Measurements from ENCODE around the gene TMEM131. TPM values are rescaled to one million over a fixed set of nuclear protein-coding genes. Genes with fewer than 3 reads are reported as not detected.

TMEM131 gene
- total RNA-seq, 4 donors from 2014 or later = 10.3 to 39.2 (median 20.0) TPM

DNA sequence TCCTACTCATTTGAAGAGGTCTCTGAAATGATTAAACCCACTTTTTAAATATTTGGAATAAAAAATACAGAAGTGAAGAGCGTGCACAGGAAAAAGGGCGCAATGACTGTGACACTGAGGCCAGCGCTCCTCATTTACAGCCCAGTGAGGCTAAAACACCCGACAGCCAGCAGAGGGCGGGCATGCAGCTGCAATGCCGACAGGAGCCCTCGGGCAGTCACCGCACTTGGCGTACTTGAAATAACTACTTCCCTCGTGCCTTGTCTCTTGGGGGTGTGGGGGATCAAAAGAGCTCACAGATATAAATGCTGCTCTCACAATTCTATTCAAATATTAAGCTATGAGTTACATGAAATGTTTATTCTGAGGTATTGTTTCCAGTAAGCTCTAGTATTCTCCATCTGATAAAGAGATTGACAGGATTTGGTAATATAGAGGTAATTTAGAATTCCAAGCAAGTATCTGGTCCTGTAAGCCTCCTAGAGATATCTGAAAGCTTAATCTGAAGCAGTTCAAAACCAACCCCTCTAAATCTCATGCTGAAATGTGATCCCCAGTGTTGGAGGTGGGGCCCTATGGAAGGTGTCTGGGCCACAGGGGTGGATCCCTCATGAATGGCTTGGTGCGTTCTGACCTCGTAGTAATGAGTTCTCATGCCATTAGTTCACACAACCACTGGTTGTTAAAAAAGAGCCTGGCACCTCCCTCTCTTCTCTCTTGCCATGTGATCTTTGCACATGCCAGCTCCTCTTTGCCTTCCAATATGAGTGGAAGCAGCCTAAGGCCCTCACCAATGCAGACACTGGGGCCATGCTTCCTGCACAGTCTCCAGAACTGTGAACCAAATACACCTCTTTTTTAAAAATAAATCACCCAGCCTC is 188.8 kb downstream of the TMEM131 start:
- H3K36me3 ChIP-seq = peaks cover 0 to 63% of the 10 kb centered on the region in 2 donors
- DNase-seq (peak; percentile 74 to 83), ATAC-seq (peak; percentile 88 to 95)
- peak overlapping the region; percentile 65 to 77 (median 74) for H3K27ac ChIP-seq
- intact Hi-C loops (cut with DNase I; ENCODE audit: low total_unique reads) = loop anchor here (1.0 to 10.0 kb wide), 6 partner anchors 188 to 578 kb away; partner anchors contain the start of gene TMEM131
- H3K9me3 ChIP-seq = no peaks in the 10 kb centered on the region
- no peaks in the 10 kb centered on the region for H3K27me3 ChIP-seq
- TF ChIP-seq, protein P1, sequence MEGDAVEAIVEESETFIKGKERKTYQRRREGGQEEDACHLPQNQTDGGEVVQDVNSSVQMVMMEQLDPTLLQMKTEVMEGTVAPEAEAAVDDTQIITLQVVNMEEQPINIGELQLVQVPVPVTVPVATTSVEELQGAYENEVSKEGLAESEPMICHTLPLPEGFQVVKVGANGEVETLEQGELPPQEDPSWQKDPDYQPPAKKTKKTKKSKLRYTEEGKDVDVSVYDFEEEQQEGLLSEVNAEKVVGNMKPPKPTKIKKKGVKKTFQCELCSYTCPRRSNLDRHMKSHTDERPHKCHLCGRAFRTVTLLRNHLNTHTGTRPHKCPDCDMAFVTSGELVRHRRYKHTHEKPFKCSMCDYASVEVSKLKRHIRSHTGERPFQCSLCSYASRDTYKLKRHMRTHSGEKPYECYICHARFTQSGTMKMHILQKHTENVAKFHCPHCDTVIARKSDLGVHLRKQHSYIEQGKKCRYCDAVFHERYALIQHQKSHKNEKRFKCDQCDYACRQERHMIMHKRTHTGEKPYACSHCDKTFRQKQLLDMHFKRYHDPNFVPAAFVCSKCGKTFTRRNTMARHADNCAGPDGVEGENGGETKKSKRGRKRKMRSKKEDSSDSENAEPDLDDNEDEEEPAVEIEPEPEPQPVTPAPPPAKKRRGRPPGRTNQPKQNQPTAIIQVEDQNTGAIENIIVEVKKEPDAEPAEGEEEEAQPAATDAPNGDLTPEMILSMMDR (IDR thresholded peaks at IDR 0.05 in 4 of 5, conservative IDR thresholded peaks at IDR 0.05 in 1 of 5) = peak; percentile 90 to 96 (median 95)
- no peak for TF ChIP-seq POLR2A (IDR thresholded peaks at IDR 0.05)
- no peak overlapping the region for H3K4me3 ChIP-seq
- in situ Hi-C loops (cut with MboI; ENCODE audit: low sequenced_read_pairs in 4 of 4) = loop anchor here (10.0 to 25.0 kb wide), 3 partner anchors 380 to 578 kb away; no protein-coding TSS in a partner anchor
- H3K4me1 ChIP-seq = peaks cover 8 to 15% of the 10 kb centered on the region in 2 donors

GRCh38 chr2:97805776-97806175 is 190.0 kb downstream of the TMEM131 start:
- no peak overlapping the region for H3K4me3 ChIP-seq
- peaks cover 0 to 63% of the 10 kb centered on the region in 2 donors for H3K36me3 ChIP-seq
- ATAC-seq (no peak), DNase-seq (no peak)
- H3K9me3 ChIP-seq = no peaks in the 10 kb centered on the region
- peaks cover 8 to 15% of the 10 kb centered on the region in 2 donors for H3K4me1 ChIP-seq
- no peak overlapping the region for H3K27ac ChIP-seq
- intact Hi-C loops (cut with DNase I; ENCODE audit: low total_unique reads) = loop anchor here (2.0 to 10.0 kb wide), 3 partner anchors 189 to 232 kb away; partner anchors contain the start of gene TMEM131
- H3K27me3 ChIP-seq = no peaks in the 10 kb centered on the region
- no peak for TF ChIP-seq POLR2A (IDR thresholded peaks at IDR 0.05)
- TF ChIP-seq, protein P1 (IDR thresholded peaks at IDR 0.05 in 4 of 5, conservative IDR thresholded peaks at IDR 0.05 in 1 of 5) = no peak
- in situ Hi-C loops (cut with MboI; ENCODE audit: low sequenced_read_pairs in 4 of 4) = loop anchor here (10.0 to 25.0 kb wide), 3 partner anchors 382 to 579 kb away; no protein-coding TSS in a partner anchor

DNA sequence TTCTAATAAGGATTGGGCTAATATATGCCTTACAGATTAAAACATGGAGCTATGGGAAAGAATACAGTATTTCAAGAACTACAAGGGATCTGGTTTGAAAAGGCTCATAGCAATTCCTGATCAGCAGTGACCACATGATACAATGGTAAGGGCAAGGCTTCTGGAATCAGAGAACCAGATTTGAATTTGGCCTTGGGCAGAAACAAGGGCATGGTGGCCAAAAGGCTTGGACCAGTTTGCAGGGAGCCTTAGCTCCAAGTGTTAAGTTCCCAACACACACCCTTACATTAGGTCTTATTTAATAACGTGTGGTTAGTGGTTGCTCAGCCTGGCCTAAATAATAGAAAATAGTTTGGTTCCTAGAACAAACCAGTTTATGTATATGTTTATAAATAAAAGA is 194.7 kb downstream of the TMEM131 start:
- Histone ChIP-seq H3K4me3 (no peak overlapping the region), H3K27ac (no peak overlapping the region), H3K4me1 (no peaks in the 10 kb centered on the region), H3K36me3 (peaks cover 0 to 77% of the 10 kb centered on the region in 2 donors), H3K9me3 (no peaks in the 10 kb centered on the region), H3K27me3 (no peaks in the 10 kb centered on the region)
- TF ChIP-seq, protein P1 (IDR thresholded peaks at IDR 0.05 in 4 of 5, conservative IDR thresholded peaks at IDR 0.05 in 1 of 5) = no peak
- TF ChIP-seq POLR2A (IDR thresholded peaks at IDR 0.05) = no peak
- intact Hi-C loops (cut with DNase I; ENCODE audit: low total_unique reads) (loop anchor here (10.0 kb wide), 1 partner anchor 194 kb away; the partner anchor contains the start of gene TMEM131), in situ Hi-C loops (cut with MboI; ENCODE audit: low sequenced_read_pairs in 4 of 4) (loop anchor here (5.0 to 25.0 kb wide), 4 partner anchors 386 to 584 kb away; no protein-coding TSS in a partner anchor)
- ATAC-seq (no peak), DNase-seq (no peak)

DNA sequence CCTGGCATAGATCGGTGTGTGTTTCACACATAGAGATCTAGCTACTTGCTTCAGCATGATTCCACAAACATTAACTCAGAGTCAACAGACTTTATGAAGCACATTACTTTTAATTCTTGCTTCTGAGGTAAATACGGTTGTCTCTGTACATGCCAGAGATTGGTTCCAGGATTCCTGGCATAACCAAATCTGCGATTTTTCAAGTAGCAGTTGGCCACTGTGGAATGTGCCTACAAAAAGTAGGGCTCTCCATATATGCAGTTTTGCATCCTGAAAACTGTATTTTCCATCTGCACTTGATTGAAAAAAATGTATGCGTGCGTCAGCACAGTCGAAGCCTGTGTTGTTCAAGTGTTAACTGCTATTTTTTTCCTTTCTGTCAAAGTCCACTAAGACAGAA is 197.3 kb downstream of the TMEM131 start:
- in situ Hi-C loops (cut with MboI; ENCODE audit: low sequenced_read_pairs in 4 of 4) = no loop called here

More for the DNA sequence above, 197.3 kb downstream of the TMEM131 start:
- ATAC-seq (no peak), DNase-seq (no peak)
- Histone ChIP-seq H3K4me1 (no peaks in the 10 kb centered on the region), H3K27ac (no peak overlapping the region), H3K27me3 (no peaks in the 10 kb centered on the region), H3K36me3 (peaks cover 0 to 66% of the 10 kb centered on the region in 2 donors), H3K9me3 (no peaks in the 10 kb centered on the region), H3K4me3 (no peak overlapping the region)
- intact Hi-C loops (cut with DNase I; ENCODE audit: low total_unique reads) = no loop called here
- TF ChIP-seq POLR2A (IDR thresholded peaks at IDR 0.05) = no peak
- TF ChIP-seq, protein P1 (IDR thresholded peaks at IDR 0.05 in 4 of 5, conservative IDR thresholded peaks at IDR 0.05 in 1 of 5) = no peak
